ENCODE measurements around the gene ZNF620. TPM values are rescaled to one million over a fixed set of nuclear protein-coding genes. Genes with fewer than 3 reads are reported as not detected.
"Not testable (repeated sequence)": the region's sequence is repeated elsewhere in the genome, so short reads cannot be mapped to it uniquely, and the experiment has no call there.

ZNF620 gene
- total RNA-seq (2014; rRNA removed; shearing (Covaris generic)) = 0.66 TPM in 1 of 2 replicates, not detected in the other

DNA sequence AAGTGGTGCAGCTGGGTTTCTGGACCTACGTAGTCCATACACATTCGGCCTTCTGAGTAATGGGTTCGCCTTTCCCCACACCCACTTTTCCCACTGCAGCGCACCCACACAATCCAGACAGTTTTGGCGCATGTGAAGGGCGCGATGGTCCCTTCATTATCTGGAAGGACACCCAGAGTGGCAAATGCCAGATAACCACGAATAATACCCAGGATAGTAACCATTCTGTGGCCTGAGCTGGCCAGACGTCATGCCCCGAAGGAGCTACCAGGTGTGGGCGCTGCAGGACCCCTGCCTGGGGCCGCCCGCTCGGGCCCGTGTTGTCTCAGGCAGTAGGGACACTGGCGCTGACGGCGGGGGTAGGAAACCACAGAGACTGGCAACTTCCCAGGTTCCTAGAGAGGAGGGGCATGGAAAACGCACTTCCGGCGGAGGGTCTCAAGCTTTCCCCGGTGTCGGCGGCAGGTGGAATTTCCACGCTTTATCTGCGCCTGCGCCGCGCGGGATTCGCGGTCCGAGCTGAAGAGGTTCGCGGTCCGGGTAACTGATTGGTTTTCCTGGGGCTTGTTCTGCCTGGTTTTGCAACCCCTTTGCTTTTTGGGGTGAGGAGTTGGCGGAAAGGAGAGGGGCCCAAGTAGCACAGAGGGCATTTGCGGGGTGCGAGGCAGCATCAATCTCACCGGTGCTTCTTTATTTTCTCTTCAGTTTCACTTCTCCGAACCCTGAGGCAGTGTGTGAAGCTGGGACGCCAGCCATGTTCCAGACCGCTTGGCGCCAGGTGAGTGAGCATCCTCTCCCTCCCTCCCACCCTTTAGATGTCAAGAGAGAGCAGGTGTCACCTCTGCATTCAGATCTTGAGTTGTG is at the start of gene ZNF620:
ZNF620 (plus strand) TSS at position 441 of the 864 bp plus-strand sequence; CDS start at position 755, 314 bp downstream.
- DNase-seq (ENCODE audit: low spot score) = no peak

DNA sequence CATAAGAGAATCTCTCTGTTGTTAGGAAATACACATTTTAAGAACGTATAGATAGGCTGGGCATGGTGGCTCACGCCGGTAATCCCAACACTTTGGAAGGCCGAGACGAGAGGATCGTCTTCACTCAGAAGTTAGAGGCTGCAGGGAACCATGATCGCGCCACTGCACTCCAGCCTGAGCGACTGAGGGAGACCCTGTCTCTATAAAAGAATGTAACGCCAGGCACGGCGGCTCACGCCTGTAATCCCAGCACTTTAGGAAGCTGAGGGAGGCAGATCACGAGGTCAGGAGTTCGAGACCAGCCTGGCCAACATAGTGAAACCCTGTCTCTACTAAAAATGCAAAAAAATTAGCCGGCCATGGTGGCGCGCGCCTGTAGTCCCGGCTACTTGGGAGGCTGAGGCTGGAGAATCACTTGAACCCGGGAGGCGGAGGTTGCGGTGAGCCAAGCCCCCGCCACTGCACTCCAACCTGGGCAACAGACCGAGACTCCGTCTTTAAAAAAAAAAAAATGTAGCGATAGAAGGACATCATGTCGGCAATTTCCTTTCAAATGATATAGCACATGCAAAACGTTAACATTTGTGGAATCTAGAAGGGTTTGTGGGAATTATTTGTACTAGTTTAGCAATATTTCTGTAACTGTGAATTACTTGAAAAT is 49.4 kb upstream of the ZNF620 start:
- DNase-seq (ENCODE audit: low spot score) = no peak

DNA sequence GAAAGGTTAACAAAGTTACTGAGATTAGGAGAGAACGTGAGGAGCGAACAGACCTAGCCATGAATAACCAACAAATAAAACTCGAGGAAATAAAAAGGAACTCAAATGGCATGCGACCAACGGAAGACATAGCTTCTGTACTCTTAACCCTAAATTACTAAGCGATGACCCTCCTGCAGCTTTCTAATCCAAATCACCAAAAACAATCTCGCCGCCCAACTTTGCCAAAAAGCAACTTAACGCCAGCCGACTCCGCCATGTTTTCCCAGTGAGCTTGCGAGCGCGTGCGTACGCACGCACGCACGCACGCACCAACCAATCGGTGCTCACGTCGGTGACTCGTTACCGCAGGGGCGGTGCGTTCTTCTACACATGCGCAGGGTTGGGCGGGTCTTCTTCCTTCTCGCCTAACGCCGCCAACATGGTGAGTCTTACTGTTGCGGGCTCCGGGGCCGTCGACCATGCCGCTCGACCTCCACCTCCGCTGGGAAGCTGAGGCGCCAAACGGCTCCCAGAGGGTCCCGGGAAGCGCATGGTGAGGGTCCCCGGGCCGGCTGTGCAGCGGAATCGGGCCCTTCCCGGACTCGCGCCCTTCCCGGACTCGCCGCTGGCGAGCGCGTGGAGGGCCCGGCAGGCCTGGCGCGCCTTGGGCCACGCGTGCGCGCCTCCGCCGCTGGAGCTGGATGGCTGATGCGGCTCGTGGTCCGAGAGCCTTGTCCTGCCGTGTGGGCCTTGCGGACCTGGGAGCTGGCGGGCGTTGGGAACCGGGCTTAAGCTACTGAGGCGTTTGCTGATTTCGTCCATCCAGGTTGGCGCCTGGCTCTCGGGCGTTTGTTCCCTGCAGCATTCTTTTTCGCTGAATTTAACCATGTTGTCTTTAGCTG is 48.7 kb upstream of the ZNF620 start, which contains the start of gene RPL14:
RPL14 (plus strand) TSS at position 400 of the 884 bp plus-strand sequence; CDS start at position 533, 133 bp downstream.
- DNase-seq (ENCODE audit: low spot score) = peak; percentile 92

DNA sequence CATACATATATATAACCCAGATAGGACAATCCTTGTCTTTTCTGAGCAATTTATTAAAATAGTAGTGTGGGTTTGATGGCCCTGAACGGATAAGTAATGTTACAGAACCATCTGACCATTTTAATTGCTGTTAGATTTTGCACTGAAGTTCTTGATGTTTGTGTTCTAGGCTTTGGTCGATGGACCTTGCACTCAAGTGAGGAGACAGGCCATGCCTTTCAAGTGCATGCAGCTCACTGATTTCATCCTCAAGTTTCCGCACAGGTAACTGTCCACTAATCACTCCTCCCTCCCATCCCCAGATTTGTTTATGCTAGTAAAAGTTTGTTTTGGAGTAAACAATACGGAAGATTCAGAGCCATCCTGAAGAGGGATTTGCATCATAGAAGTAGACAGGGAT is 47.4 kb upstream of the ZNF620 start:
- no peak for DNase-seq (ENCODE audit: low spot score)

- not testable (repeated sequence) for DNase-seq (ENCODE audit: low spot score)
Observed at GRCh38 chr3:40460481-40460880, 45.4 kb upstream of the ZNF620 start.

DNA sequence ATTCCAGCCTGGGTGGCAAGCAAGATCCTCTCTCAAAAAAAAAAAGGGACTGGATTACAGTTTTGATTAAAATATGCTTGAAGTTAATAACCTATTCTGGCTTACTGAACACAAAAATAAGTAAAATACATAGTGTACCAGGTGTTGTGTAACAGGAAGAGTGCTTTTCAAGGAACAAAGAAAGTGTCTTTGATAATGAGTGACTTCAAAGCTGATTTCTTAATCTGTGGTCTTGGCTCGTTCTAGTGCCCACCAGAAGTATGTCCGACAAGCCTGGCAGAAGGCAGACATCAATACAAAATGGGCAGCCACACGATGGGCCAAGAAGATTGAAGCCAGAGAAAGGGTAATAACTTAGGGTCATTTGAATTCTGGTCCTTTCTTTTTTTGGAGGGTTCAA is 44.7 kb upstream of the ZNF620 start:
- DNase-seq (ENCODE audit: low spot score) = no peak

DNA sequence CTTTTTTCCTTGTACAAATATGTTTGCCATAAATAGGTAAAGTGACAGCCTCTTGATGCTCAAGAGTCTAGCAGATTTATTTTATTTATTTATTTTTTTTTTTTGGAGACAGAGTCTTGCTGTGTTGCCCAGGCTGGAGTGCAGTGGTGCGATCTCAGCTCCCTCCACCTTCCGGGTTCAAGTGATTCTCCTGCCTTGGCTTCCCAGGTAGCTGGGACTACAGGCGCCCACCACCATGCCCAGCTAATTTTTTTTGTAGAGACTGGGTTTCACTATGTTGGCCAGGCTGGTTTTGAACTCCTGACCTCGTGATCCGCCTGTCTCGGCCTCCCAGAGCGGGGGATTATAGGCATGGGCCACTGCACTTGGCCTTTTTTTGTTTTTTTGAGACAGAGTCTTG is 43.0 kb upstream of the ZNF620 start:
- not testable (repeated sequence) for DNase-seq (ENCODE audit: low spot score)

GRCh38 chr3:40463579-40463978 is 42.3 kb upstream of the ZNF620 start:
- DNase-seq (ENCODE audit: low spot score) = no peak

- DNase-seq (ENCODE audit: low spot score) = no peak
Observed at GRCh38 chr3:40464339-40465110, 41.3 kb upstream of the ZNF620 start.

DNA sequence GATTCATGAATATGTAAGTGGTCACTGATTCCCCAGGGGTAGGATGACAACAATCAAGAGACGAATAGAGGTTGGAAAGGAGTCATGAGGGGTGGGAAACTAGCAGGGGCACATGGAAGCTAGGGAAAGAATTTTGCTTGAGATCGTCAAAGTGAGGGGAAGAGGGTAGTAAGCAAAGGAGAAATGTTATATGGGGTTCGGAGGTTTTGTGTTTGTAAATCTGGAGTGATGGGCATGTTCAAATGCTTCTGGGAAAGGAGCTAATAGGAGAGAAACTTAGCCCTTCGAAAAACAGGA is 40.8 kb upstream of the ZNF620 start:
- no peak for DNase-seq (ENCODE audit: low spot score)

GRCh38 chr3:40465456-40465855 is 40.4 kb upstream of the ZNF620 start:
- no peak for DNase-seq (ENCODE audit: low spot score)

GRCh38 chr3:40468018-40468417 is 37.8 kb upstream of the ZNF620 start:
- no peak for DNase-seq (ENCODE audit: low spot score)

GRCh38 chr3:40470701-40471100 is 35.1 kb upstream of the ZNF620 start:
- DNase-seq (ENCODE audit: low spot score) = no peak

DNA sequence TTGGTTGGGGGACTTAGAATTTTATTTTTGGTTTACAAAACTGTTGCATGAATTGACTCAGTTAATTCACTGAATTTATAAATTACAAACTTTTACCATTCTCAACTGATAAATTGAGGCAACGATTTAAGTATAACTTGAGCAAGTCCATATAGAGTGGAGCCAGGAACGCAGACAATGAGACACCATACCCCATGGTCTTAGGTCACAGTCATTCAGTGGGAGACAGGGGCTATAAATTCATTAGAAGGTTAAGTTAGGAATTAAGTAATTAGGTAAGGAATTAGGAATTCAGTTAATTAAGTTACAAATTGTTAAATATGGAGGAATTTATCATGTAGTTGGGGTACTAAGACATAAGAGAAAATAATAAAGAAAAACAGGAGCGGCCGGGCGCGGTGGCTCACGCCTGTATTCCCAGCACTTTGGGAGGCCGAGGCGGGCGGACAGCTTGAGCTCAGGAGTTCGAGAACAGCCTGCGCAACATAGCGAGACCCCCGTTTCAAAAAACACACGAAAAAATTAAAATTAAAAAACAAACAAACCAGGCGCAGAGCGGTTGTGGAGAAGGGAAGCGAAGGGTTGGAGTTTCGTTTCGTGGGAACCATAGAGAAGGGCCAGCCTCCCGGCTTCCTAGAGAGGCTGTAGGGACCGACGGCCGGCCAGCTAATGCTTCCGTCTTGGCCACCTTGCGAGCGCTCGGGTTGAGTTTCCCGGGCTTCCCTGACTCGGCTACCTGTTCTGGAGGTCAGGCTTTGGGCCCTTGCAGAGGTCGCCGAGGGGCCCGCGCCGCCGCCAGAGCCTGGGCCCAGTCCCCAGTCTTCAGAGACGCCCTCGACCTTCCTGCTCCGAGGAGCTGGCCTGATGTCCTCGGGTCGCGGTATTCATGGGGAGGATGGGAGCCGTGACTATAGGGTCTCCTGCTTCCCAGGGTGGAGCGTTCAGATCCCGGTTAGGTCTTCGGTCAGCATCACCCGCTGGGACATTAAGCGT is 29.1 kb upstream of the ZNF620 start, which contains the start of gene ZNF619:
ZNF619 (plus strand) TSS at position 645 of the 993 bp plus-strand sequence. CDS start 858 bp downstream, outside the sequence.
- peak; percentile 27 for DNase-seq (ENCODE audit: low spot score)

DNA sequence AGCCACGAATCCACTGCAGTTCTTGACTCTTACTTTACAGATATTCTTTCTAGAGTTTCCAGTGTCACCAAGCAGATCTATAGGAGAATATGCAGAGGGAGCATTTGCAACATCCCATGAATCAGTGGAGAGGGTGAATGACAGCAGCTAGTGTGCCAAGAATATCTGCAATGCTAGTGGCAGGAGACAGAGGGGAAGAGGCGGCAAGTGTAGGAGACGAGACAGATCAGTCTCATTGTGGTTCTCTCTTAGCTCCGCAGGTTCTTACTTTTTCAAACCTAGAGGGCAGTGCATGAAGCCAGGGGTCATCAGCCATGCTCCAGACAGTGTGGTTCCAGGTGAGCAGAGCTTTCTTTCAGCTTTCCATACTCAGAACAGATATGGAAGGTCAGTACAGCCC is 28.2 kb upstream of the ZNF620 start:
- DNase-seq (ENCODE audit: low spot score) = no peak

DNA sequence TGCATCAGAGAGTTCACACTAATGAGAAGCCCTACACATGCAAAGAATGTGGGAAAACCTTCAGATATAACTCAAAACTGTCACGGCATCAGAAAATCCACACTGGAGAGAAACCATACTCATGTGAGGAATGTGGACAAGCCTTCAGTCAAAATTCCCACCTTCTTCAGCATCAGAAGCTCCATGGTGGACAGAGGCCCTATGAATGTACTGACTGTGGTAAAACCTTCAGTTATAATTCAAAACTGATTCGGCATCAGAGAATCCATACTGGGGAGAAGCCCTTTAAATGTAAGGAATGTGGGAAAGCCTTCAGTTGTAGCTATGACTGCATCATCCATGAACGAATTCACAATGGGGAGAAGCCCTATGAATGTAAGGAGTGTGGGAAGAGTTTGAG is 18.7 kb upstream of the ZNF620 start:
- no peak for DNase-seq (ENCODE audit: low spot score)

- no peak for DNase-seq (ENCODE audit: low spot score)
Observed at GRCh38 chr3:40490916-40491315, 14.9 kb upstream of the ZNF620 start.

GRCh38 chr3:40494698-40495097 is 11.1 kb upstream of the ZNF620 start:
- DNase-seq (ENCODE audit: low spot score) = no peak

DNA sequence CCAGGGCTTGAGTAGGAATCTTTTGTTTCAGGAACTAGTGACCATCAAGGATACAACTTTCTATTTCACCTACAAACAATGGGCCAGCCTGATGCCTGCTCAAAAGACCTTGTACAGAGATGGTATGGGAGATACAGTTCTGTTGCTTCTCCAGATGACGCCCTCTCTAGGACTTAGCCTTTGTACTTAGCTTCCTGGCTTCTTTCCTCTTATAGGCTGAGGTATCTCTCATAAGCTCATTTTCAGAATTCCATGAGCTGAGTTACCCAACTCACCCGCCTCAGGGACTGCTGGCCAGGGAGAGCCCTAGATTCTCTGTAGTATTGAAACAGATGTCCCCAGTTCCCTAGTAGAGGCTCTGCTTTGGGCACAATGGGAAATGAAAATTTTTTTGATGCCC is 8.6 kb upstream of the ZNF620 start:
- DNase-seq (ENCODE audit: low spot score) = no peak

DNA sequence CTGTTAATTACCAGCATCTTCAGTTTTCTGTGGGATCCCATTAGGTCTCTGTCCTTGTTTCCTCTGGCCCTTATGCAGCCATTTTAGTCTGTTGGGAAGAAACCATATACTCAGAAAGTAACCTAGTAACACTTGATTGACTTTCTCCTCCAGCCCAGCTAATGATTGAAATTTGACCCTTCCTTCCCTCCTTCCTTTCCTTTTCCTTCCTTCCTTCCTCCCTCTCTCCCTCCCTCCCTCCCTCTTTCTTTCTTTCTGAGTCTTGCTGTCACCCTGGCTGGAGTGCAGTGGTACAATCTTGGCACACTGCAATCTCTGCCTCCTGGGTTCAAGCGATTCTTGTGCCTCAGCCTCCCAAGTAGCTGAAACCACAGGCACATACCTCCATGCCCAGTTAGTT is 5.9 kb upstream of the ZNF620 start:
- DNase-seq (ENCODE audit: low spot score) = no peak

Measured in H4 (cell line).